ENCODE measurements around the gene CSK. TPM values are rescaled to one million over a fixed set of nuclear protein-coding genes. Genes with fewer than 3 reads are reported as not detected.

The CSK gene
- total and polyA plus RNA-seq, 2 experiments from 2014 or later = 11.0 to 18.0 TPM

DNA sequence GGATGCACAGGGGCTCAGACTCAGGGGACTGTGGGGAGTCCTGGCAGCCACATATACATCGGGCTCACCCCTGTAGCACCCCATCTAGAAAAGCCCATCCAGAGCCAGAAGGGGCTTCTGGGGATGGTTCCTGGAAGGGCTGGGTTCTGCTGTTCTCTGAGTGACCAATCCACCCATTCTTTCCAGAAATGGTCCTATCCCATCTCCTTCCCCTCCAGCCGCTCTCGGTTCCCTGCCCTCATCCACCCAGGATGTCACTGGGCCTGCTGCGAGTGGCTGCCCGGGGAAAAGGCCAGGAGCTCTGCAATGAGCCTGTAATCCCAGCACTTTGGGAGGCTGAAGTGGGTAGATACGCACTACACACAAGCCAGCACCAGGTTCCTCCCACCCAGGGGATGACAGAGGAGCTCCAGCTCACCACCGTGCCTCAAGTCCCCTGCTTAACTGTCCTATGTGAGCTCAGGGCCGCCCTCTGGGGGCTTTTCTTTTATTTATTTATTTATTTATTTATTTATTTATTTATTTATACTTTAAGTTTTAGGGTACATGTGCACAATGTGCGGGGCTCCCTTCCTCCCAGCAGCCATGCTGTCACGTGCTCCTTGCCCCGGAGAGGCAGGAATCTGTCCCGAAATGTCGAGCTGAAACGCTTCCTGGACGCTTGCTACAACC lies 13.6 kb upstream of the CSK start:
- H2AFZ ChIP-seq = peak overlapping the region; percentile 65
- peak overlapping the region; percentile 38; the same call in 1 of the 2 replicates for H3K4me3 ChIP-seq
- WGBS, 2 experiments (ENCODE audit: low coverage in 1 of 2, low lambda C conversion rate in 2 of 2, missing lambda C conversion rate in 2 of 2) = 15% methylated on average over 15 of the region's 15 CpGs
- no peak overlapping the region for H3K27ac ChIP-seq
- no peaks in the 10 kb centered on the region for H3K9me3 ChIP-seq (ENCODE audit: low read depth)
- H3K4me1 ChIP-seq (ENCODE audit: insufficient read depth) = 0 out of 2 replicates have a peak, but pooled peaks cover 5% of the 10 kb centered on the region
- no peaks in the 10 kb centered on the region for H3K27me3 ChIP-seq (replicated peaks; ENCODE audit: insufficient read depth)
- no peak for TF ChIP-seq EZH2 (IDR thresholded peaks at IDR 0.05; ENCODE audit: insufficient read depth, poor library complexity, severe bottlenecking)
- no peak for TF ChIP-seq EZH2phosphoT487 (IDR thresholded peaks at IDR 0.05; ENCODE audit: insufficient read depth, low read depth)
- no peaks in the 10 kb centered on the region for H3K79me2 ChIP-seq (ENCODE audit: insufficient read depth)
- H3K36me3 ChIP-seq (ENCODE audit: low read depth) = no peaks in the 10 kb centered on the region
- no peaks in the 10 kb centered on the region for H3K9me2 ChIP-seq (ENCODE audit: insufficient read depth)
- DNase-seq = no peak
- in situ Hi-C loops (cut with MboI) = loop anchor here (5.0 to 10.0 kb wide), 3 partner anchors 63 to 393 kb away; no protein-coding TSS in a partner anchor
- no peaks in the 10 kb centered on the region for H3F3A ChIP-seq (ENCODE audit: insufficient read depth)
- H4K20me1 ChIP-seq (ENCODE audit: insufficient read depth) = no peaks in the 10 kb centered on the region
- H3K4me2 ChIP-seq (ENCODE audit: unreplicated experiment) = peak overlapping the region; percentile 46
- H3K9ac ChIP-seq = no peak overlapping the region

DNA sequence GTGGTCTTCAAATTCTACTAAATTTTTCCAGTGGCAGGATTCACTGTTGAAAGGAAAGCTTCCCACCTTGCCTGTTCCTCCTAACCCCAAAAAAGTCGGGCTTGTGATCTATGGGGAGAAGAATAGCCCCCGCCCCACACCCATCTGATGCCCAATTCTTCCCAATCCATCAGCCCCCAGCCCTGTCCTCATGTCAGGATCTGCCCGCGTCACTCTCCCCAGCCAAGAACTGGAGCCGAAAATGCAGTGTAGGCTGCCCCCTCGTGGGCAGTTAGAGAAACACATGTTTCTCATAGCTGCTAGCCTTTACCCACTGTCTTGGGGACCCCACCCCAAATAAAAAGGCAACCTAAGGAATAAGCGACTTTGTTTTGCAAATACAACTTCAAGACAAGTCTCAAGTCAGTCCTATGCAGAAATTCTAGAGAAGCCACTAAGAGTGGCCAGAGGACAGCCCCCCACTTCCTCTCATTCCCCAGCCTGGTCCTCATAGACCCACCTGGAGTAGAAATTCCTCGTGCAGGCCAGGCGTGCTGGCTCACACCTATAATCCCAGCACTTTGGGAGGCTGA lies 13.0 kb upstream of the CSK start:
- Histone ChIP-seq H3K79me2 (ENCODE audit: insufficient read depth) (no peaks in the 10 kb centered on the region), H3K9ac (no peak overlapping the region), H2AFZ (peak overlapping the region; percentile 65), H3K4me1 (ENCODE audit: insufficient read depth) (0 out of 2 replicates have a peak, but pooled peaks cover 5% of the 10 kb centered on the region), H3K9me3 (ENCODE audit: low read depth) (no peaks in the 10 kb centered on the region), H3K9me2 (ENCODE audit: insufficient read depth) (no peaks in the 10 kb centered on the region), H3K4me3 (peak overlapping the region; percentile 38; the same call in 1 of the 2 replicates), H3K27me3 (replicated peaks; ENCODE audit: insufficient read depth) (no peaks in the 10 kb centered on the region), H3K36me3 (ENCODE audit: low read depth) (no peaks in the 10 kb centered on the region), H4K20me1 (ENCODE audit: insufficient read depth) (no peaks in the 10 kb centered on the region), H3K4me2 (ENCODE audit: unreplicated experiment) (peak overlapping the region; percentile 46), H3K27ac (no peak overlapping the region), H3F3A (ENCODE audit: insufficient read depth) (no peaks in the 10 kb centered on the region)
- 0% methylated on average over 9 of the region's 9 CpGs for WGBS, 2 experiments (ENCODE audit: low coverage in 1 of 2, low lambda C conversion rate in 2 of 2, missing lambda C conversion rate in 2 of 2)
- no peak for TF ChIP-seq EZH2 (IDR thresholded peaks at IDR 0.05; ENCODE audit: insufficient read depth, poor library complexity, severe bottlenecking)
- TF ChIP-seq EZH2phosphoT487 (IDR thresholded peaks at IDR 0.05; ENCODE audit: insufficient read depth, low read depth) = no peak
- in situ Hi-C loops (cut with MboI) = loop anchor here (5.0 to 10.0 kb wide), 3 partner anchors 64 to 394 kb away; no protein-coding TSS in a partner anchor
- peak; percentile 72 for DNase-seq

GRCh38 chr15:74769463-74770025 lies 12.3 kb upstream of the CSK start:
- H3K9ac ChIP-seq = no peak overlapping the region
- H3K79me2 ChIP-seq (ENCODE audit: insufficient read depth) = no peaks in the 10 kb centered on the region
- TF ChIP-seq EZH2phosphoT487 (IDR thresholded peaks at IDR 0.05; ENCODE audit: insufficient read depth, low read depth) (no peak), EZH2 (IDR thresholded peaks at IDR 0.05; ENCODE audit: insufficient read depth, poor library complexity, severe bottlenecking) (no peak)
- no peak for DNase-seq
- H3K27ac ChIP-seq = no peak overlapping the region
- H3K36me3 ChIP-seq (ENCODE audit: low read depth) = no peaks in the 10 kb centered on the region
- 28 to 38% methylated on average over 7 of the region's 7 CpGs for WGBS, 2 experiments (ENCODE audit: low coverage in 1 of 2, low lambda C conversion rate in 2 of 2, missing lambda C conversion rate in 2 of 2)
- no peaks in the 10 kb centered on the region for H4K20me1 ChIP-seq (ENCODE audit: insufficient read depth)
- no peaks in the 10 kb centered on the region for H3F3A ChIP-seq (ENCODE audit: insufficient read depth)
- H3K4me2 ChIP-seq (ENCODE audit: unreplicated experiment) = no peak overlapping the region
- H3K27me3 ChIP-seq (replicated peaks; ENCODE audit: insufficient read depth) = no peaks in the 10 kb centered on the region
- no peak overlapping the region for H2AFZ ChIP-seq
- no peaks in the 10 kb centered on the region for H3K9me3 ChIP-seq (ENCODE audit: low read depth)
- in situ Hi-C loops (cut with MboI) = loop anchor here (5.0 to 10.0 kb wide), 4 partner anchors 65 to 395 kb away; no protein-coding TSS in a partner anchor
- H3K4me3 ChIP-seq = no peak overlapping the region
- H3K9me2 ChIP-seq (ENCODE audit: insufficient read depth) = no peaks in the 10 kb centered on the region
- 0 out of 2 replicates have a peak, but pooled peaks cover 5% of the 10 kb centered on the region for H3K4me1 ChIP-seq (ENCODE audit: insufficient read depth)

DNA sequence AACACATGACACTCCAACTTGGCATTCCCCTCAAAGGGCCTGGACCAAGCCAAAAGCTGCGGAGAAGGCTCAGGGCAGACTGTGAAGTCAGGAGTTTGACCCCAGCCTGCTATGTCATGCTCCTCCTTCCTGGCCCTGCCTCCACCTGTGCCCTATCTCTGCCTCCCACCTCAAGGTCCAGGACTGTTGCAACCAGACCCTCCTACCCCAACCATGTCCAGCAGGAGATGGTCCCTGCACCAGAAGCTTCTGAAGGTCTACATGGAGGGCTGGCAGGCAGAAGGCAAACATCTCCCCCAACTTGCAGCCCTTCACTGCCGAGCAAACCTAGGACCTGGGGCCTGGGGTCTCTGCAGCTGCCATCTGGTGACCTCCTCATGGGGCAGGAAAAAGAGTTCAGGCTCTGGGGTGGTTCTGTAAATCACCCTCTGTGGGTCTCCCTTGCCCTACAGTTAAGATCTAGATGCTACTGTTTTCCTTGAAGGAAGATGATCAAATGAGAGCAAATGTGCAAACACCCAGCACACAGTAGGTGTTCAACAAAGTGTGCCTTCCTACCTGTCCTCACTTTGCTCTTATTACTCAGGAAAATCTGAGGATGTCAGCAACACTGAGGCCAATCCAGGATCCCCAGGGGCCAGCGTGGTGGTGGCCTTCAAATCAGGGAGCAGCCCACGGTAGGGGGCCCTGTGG lies 11.5 kb upstream of the CSK start:
- no peaks in the 10 kb centered on the region for H3K79me2 ChIP-seq (ENCODE audit: insufficient read depth)
- no peaks in the 10 kb centered on the region for H4K20me1 ChIP-seq (ENCODE audit: insufficient read depth)
- H3K4me3 ChIP-seq = no peak overlapping the region
- in situ Hi-C loops (cut with MboI) = loop anchor here (5.0 kb wide), 1 partner anchor 182 kb away; no protein-coding TSS in a partner anchor
- H3K9ac ChIP-seq = no peak overlapping the region
- no peak for DNase-seq
- no peak overlapping the region for H3K4me2 ChIP-seq (ENCODE audit: unreplicated experiment)
- no peaks in the 10 kb centered on the region for H3K9me2 ChIP-seq (ENCODE audit: insufficient read depth)
- no peak overlapping the region for H2AFZ ChIP-seq
- 52 to 60% methylated on average over 4 of the region's 4 CpGs for WGBS, 2 experiments (ENCODE audit: low coverage in 1 of 2, low lambda C conversion rate in 2 of 2, missing lambda C conversion rate in 2 of 2)
- no peak overlapping the region for H3K27ac ChIP-seq
- no peaks in the 10 kb centered on the region for H3F3A ChIP-seq (ENCODE audit: insufficient read depth)
- H3K4me1 ChIP-seq (ENCODE audit: insufficient read depth) = 0 out of 2 replicates have a peak, but pooled peaks cover 5% of the 10 kb centered on the region
- TF ChIP-seq EZH2 (IDR thresholded peaks at IDR 0.05; ENCODE audit: insufficient read depth, poor library complexity, severe bottlenecking) = no peak
- no peak for TF ChIP-seq EZH2phosphoT487 (IDR thresholded peaks at IDR 0.05; ENCODE audit: insufficient read depth, low read depth)
- H3K9me3 ChIP-seq (ENCODE audit: low read depth) = no peaks in the 10 kb centered on the region
- no peaks in the 10 kb centered on the region for H3K36me3 ChIP-seq (ENCODE audit: low read depth)
- H3K27me3 ChIP-seq (replicated peaks; ENCODE audit: insufficient read depth) = no peaks in the 10 kb centered on the region

Data from GM23248 (cell line).